Activated naive CD8-positive, alpha-beta T cell treated with anti-CD3 and anti-CD28 coated beads, Interleukin-2, amount 50 U/mL, for 24 hours (primary cell): ENCODE measurements around the gene C5.
A peak's percentile ranks its signal among the peaks of the same experiment; 100 is the strongest.
"Not testable (repeated sequence)": the region's sequence is repeated elsewhere in the genome, so short reads cannot be mapped to it uniquely, and the experiment has no call there.

Experiments
- ATAC-seq: fragments of 150-1000 bp; cut with Tn5 transposase; one replicate; pipeline ENCODE4 v1.10.0; 2021
- DNase-seq: peaks from one replicate; pipeline ENCODE4 v3.0.0; 2021
- H3K27ac Mint-ChIP-seq: one replicate; pipeline ENCODE4 v1.8.0; 2021; ENCODE audit warnings: mild to moderate bottlenecking, mixed read lengths
- H3K27me3 Mint-ChIP-seq: one replicate; pipeline ENCODE4 v1.8.0; 2021; ENCODE audit warnings: mixed read lengths
- H3K36me3 Mint-ChIP-seq: one replicate; pipeline ENCODE4 v1.8.0; 2021; ENCODE audit warnings: low read depth, mixed read lengths
- H3K4me1 Mint-ChIP-seq: one replicate; pipeline ENCODE4 v1.8.0; 2021; ENCODE audit warnings: mixed read lengths
- H3K4me3 Mint-ChIP-seq: one replicate; pipeline ENCODE4 v1.8.0; 2021; ENCODE audit warnings: mild to moderate bottlenecking, moderate library complexity, mixed read lengths
- H3K9me3 Mint-ChIP-seq: one replicate; pipeline ENCODE4 v1.8.0; 2021; ENCODE audit warnings: mixed read lengths

Gene C5

DNA sequence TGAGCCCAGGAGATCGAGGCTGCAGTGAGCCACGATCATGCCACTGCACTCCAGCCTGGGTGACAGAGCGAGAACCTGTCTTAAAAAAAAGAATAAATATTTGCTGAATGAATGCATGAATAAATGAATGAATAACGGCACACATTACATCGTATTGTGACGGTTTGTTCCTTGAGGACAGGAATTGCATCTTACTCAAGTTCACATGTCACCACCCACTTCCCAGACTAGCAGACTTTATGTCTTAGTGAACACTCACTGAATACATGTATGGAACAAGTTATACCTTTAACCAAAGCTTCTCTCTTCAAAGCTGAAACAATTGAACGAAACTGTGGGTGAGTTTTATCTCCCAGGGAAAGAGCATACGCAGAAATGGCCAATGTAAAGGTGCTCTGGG is 70.3 kb downstream of the C5 start:
- no peak overlapping the region for H3K27ac Mint-ChIP-seq
- no peak for DNase-seq
- H3K27me3 Mint-ChIP-seq = no peaks in the 10 kb centered on the region
- H3K4me3 Mint-ChIP-seq = no peak overlapping the region
- ATAC-seq = no peak
- H3K9me3 Mint-ChIP-seq = no peaks in the 10 kb centered on the region
- no peaks in the 10 kb centered on the region for H3K36me3 Mint-ChIP-seq
- H3K4me1 Mint-ChIP-seq = peaks cover 8% of the 10 kb centered on the region

GRCh38 chr9:120978987-120979386 is 71.1 kb downstream of the C5 start:
- H3K9me3 Mint-ChIP-seq = no peaks in the 10 kb centered on the region
- ATAC-seq (no peak), DNase-seq (no peak)
- peak overlapping the region; percentile 3 for H3K27ac Mint-ChIP-seq
- H3K4me3 Mint-ChIP-seq = no peak overlapping the region
- no peaks in the 10 kb centered on the region for H3K27me3 Mint-ChIP-seq
- H3K36me3 Mint-ChIP-seq = no peaks in the 10 kb centered on the region
- peaks cover 15% of the 10 kb centered on the region for H3K4me1 Mint-ChIP-seq

- H3K27me3 Mint-ChIP-seq = no peaks in the 10 kb centered on the region
- H3K36me3 Mint-ChIP-seq = no peaks in the 10 kb centered on the region
- ATAC-seq (no peak), DNase-seq (no peak)
- no peaks in the 10 kb centered on the region for H3K9me3 Mint-ChIP-seq
- no peak overlapping the region for H3K4me3 Mint-ChIP-seq
- H3K4me1 Mint-ChIP-seq = peaks cover 17% of the 10 kb centered on the region
- H3K27ac Mint-ChIP-seq = no peak overlapping the region
Measured at GRCh38 chr9:120977321-120977720, 72.8 kb downstream of the C5 start.

GRCh38 chr9:120974921-120975320 is 75.2 kb downstream of the C5 start:
- Mint-ChIP-seq H3K27ac (peak overlapping the region; percentile 35), H3K9me3 (no peaks in the 10 kb centered on the region), H3K36me3 (no peaks in the 10 kb centered on the region), H3K27me3 (no peaks in the 10 kb centered on the region), H3K4me3 (no peak overlapping the region), H3K4me1 (peaks cover 22% of the 10 kb centered on the region)
- no peak for DNase-seq
- peak; percentile 85 for ATAC-seq

GRCh38 chr9:120974181-120974580 is 75.9 kb downstream of the C5 start:
- H3K36me3 Mint-ChIP-seq = no peaks in the 10 kb centered on the region
- peaks cover 22% of the 10 kb centered on the region for H3K4me1 Mint-ChIP-seq
- no peak overlapping the region for H3K27ac Mint-ChIP-seq
- H3K4me3 Mint-ChIP-seq = no peak overlapping the region
- no peaks in the 10 kb centered on the region for H3K9me3 Mint-ChIP-seq
- ATAC-seq (no peak), DNase-seq (no peak)
- no peaks in the 10 kb centered on the region for H3K27me3 Mint-ChIP-seq

DNA sequence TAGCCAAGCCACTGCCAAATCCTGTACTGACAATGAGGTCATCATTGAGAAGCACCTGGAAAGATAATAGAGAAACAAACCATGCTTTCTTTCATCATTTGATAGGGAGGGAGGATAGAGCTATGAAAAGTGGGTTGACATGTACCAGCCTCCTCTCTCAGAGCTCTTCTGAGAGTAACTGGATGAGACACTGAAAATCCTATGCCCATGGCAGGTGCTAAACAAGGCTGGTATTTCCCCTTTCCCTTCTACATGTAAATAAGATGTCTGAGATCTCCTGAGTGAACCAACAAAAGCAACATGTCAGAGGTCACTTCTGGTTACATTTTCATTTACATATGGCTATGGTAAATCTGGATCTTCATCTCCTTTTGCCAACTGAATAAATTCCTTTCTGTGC is 78.1 kb downstream of the C5 start:
- H3K27ac Mint-ChIP-seq = peak overlapping the region; percentile 24
- no peaks in the 10 kb centered on the region for H3K36me3 Mint-ChIP-seq
- no peaks in the 10 kb centered on the region for H3K9me3 Mint-ChIP-seq
- H3K27me3 Mint-ChIP-seq = no peaks in the 10 kb centered on the region
- no peak overlapping the region for H3K4me3 Mint-ChIP-seq
- no peak for ATAC-seq
- DNase-seq = no peak
- peaks cover 22% of the 10 kb centered on the region for H3K4me1 Mint-ChIP-seq

- not testable (repeated sequence) for H3K36me3 Mint-ChIP-seq, H3K4me3 Mint-ChIP-seq, H3K9me3 Mint-ChIP-seq, H3K27me3 Mint-ChIP-seq, DNase-seq, H3K27ac Mint-ChIP-seq, ATAC-seq
- peaks cover 22% of the 10 kb centered on the region for H3K4me1 Mint-ChIP-seq
Measured at GRCh38 chr9:120971471-120971870, 78.6 kb downstream of the C5 start.

DNA sequence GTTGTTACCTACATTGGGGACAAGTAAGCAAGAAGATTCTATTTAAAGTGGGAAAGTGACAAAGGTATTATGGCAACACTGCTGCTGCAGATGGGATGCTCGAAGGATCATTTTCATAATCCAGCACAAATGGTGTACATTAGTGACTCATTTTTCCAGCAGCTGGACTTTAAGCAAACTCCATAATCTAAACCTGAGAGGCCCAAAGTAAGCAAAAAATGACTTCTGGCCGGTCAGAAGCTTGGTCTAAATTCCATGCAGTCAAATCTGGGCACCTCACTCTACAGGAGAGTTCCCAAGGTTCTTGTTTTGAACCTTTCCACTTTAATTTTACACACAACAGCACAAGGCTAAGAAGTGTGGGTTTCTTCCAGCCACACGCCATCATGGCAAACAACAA is 79.8 kb downstream of the C5 start:
- ATAC-seq = no peak
- no peak for DNase-seq
- no peaks in the 10 kb centered on the region for H3K9me3 Mint-ChIP-seq
- peaks cover 18% of the 10 kb centered on the region for H3K4me1 Mint-ChIP-seq
- no peaks in the 10 kb centered on the region for H3K36me3 Mint-ChIP-seq
- H3K27me3 Mint-ChIP-seq = no peaks in the 10 kb centered on the region
- no peak overlapping the region for H3K4me3 Mint-ChIP-seq
- no peak overlapping the region for H3K27ac Mint-ChIP-seq

GRCh38 chr9:120966013-120966369 is 84.1 kb downstream of the C5 start:
- H3K9me3 Mint-ChIP-seq = no peaks in the 10 kb centered on the region
- no peaks in the 10 kb centered on the region for H3K27me3 Mint-ChIP-seq
- no peak for DNase-seq
- no peak overlapping the region for H3K27ac Mint-ChIP-seq
- no peak overlapping the region for H3K4me3 Mint-ChIP-seq
- ATAC-seq = no peak
- no peaks in the 10 kb centered on the region for H3K36me3 Mint-ChIP-seq
- no peaks in the 10 kb centered on the region for H3K4me1 Mint-ChIP-seq

GRCh38 chr9:120965344-120966012 is 84.6 kb downstream of the C5 start:
- H3K27me3 Mint-ChIP-seq = no peaks in the 10 kb centered on the region
- no peaks in the 10 kb centered on the region for H3K36me3 Mint-ChIP-seq
- H3K4me1 Mint-ChIP-seq = no peaks in the 10 kb centered on the region
- no peak overlapping the region for H3K27ac Mint-ChIP-seq
- no peaks in the 10 kb centered on the region for H3K9me3 Mint-ChIP-seq
- ATAC-seq (no peak), DNase-seq (no peak)
- no peak overlapping the region for H3K4me3 Mint-ChIP-seq

DNA sequence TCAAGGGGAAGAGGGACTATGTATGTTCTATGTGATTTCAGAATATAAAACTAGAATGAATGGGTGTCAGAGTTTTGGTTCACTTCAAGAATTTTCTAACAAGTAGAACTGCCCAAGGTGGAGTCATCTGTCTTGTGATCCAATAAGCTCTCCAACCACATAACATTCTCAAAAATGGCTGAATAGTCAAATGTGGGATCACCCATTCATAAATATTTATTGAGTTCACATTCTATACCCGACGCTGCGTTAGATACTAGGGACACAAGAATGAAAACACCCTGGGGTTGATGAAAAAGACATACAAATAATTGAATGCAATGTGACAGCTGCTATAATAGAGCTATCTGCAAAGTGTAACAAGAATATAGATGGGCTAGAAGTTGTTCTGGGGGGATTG is 88.1 kb downstream of the C5 start:
- no peaks in the 10 kb centered on the region for H3K9me3 Mint-ChIP-seq
- no peaks in the 10 kb centered on the region for H3K27me3 Mint-ChIP-seq
- H3K4me3 Mint-ChIP-seq = no peak overlapping the region
- no peaks in the 10 kb centered on the region for H3K4me1 Mint-ChIP-seq
- no peaks in the 10 kb centered on the region for H3K36me3 Mint-ChIP-seq
- DNase-seq = no peak
- no peak for ATAC-seq
- H3K27ac Mint-ChIP-seq = no peak overlapping the region

DNA sequence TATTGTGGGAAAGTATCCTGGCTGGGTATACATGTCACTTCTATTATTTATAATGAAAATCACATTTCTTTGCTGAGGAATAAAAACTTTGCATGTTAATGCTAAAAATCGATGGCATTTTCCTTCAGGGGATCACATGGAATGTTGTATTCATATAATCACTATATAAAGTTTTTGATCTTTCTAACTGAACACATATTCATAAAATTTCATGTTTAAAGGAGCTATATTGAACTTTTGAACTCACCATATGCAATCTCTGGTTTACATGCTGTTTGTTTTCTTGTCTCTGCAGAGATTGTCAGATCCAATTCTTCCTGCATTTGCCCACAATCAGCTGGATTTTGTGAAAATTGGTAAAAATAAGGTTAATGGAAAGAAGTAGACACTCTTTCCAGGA is 90.1 kb downstream of the C5 start:
- ATAC-seq = no peak
- H3K27me3 Mint-ChIP-seq = no peaks in the 10 kb centered on the region
- no peaks in the 10 kb centered on the region for H3K9me3 Mint-ChIP-seq
- H3K4me1 Mint-ChIP-seq = no peaks in the 10 kb centered on the region
- DNase-seq = no peak
- no peaks in the 10 kb centered on the region for H3K36me3 Mint-ChIP-seq
- no peak overlapping the region for H3K27ac Mint-ChIP-seq
- H3K4me3 Mint-ChIP-seq = no peak overlapping the region

DNA sequence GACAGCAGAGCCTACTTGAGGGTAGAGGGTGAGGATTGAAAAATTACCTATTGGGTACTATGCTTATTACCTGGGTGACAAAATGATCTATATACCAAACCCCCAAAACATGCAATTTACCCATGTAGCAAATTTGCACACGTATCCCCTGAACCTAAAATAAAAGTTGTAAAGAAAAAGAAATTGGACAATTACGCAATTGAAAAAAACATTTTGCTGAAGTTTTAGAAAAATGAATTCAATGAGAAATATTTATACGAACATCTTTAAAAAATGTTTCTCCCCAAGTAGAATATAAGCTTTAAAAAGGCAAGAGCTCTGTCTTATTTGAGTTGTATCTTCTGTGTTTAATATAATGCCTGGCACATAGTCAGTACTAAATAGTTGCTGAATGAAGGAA is 93.2 kb downstream of the C5 start:
- Mint-ChIP-seq H3K27ac (no peak overlapping the region), H3K4me3 (no peak overlapping the region), H3K4me1 (no peaks in the 10 kb centered on the region), H3K27me3 (no peaks in the 10 kb centered on the region), H3K36me3 (no peaks in the 10 kb centered on the region), H3K9me3 (no peaks in the 10 kb centered on the region)
- DNase-seq (no peak), ATAC-seq (no peak)

DNA sequence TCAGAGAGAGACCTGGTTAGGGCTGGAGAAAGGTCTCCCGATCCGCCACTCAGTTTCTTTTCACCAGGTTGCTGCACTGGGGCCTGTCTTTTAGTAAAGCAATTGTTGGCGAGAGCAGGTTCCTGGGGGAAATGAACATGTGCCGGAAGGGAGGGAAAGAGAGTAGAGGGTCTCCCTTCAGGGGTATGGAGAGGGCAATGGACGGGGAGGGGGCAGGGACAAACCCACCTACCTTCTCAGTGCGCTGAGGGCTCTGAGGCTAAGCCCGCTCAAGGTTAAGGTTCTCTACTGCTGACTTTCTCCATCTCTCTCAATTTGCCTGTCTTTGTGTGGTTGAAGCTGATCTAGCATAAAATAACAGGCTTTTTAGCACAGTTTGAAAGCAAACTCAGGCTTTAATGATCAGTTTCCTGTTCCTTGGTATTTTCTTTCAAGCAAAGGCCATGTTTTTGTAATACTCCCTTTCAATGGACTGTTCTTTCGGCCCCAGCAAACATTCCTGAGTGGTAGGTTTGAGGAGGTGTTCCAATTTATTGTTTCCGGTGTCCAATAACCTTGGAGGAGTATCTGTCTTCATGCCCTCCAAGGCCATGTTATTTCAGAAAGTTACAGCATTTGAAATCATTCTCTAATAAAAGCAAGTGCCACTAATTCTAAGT is 98.0 kb downstream of the C5 start:
- ATAC-seq (no peak), DNase-seq (no peak)
- Mint-ChIP-seq H3K4me3 (no peak overlapping the region), H3K27ac (no peak overlapping the region), H3K36me3 (no peaks in the 10 kb centered on the region), H3K4me1 (no peaks in the 10 kb centered on the region), H3K27me3 (no peaks in the 10 kb centered on the region), H3K9me3 (no peaks in the 10 kb centered on the region)

GRCh38 chr9:120950421-120951388 is 99.4 kb downstream of the C5 start:
- no peaks in the 10 kb centered on the region for H3K4me1 Mint-ChIP-seq
- no peaks in the 10 kb centered on the region for H3K27me3 Mint-ChIP-seq
- ATAC-seq = no peak
- H3K27ac Mint-ChIP-seq = no peak overlapping the region
- no peaks in the 10 kb centered on the region for H3K9me3 Mint-ChIP-seq
- H3K36me3 Mint-ChIP-seq = no peaks in the 10 kb centered on the region
- no peak overlapping the region for H3K4me3 Mint-ChIP-seq
- DNase-seq = no peak
